ENCODE data around the gene ALG1.

DNA sequence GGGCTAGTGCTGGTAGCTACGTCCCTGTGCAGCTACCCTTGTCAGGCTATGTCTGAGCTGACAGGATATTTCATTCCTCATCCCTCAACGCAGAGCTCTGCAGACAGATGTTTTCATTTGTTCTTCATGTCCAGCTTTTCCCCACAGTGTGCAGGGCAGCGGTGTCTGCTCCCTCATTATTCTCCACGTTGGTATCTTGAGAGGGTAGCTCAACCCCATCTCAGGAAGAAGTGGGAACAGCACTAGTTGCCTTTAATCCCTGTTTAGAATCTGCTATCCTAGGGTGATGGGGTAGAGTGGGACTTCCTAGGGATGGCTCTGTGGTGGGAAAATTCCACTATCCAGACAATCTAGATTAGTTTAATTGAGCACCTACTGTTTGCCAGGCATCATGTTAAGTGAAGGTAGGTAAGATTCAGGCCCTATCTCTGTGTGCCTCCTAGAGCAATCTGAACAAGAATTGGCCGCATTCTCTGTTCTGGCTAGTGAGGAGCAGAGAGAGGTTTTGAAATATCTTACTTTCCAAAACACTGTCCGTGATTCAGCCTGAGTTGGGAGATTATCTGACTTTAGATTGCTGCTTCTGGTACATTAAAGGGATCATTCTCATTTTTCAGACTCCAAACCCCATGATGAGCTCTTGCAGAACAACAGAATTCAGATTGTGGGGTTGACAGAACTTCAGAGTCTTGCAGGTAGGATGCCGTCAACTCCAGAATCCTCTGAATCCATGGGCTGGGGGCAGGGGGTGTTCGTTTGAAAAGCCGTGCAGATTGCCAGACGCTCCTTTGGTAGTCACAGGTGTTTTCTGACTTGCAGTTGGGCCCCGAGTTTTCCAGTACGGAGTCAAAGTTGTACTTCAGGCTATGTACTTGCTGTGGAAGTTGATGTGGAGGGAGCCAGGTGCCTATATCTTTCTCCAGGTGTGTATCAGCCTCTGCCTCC is 963 bp downstream of the ALG1 start:
- TF ChIP-seq, protein P1, sequence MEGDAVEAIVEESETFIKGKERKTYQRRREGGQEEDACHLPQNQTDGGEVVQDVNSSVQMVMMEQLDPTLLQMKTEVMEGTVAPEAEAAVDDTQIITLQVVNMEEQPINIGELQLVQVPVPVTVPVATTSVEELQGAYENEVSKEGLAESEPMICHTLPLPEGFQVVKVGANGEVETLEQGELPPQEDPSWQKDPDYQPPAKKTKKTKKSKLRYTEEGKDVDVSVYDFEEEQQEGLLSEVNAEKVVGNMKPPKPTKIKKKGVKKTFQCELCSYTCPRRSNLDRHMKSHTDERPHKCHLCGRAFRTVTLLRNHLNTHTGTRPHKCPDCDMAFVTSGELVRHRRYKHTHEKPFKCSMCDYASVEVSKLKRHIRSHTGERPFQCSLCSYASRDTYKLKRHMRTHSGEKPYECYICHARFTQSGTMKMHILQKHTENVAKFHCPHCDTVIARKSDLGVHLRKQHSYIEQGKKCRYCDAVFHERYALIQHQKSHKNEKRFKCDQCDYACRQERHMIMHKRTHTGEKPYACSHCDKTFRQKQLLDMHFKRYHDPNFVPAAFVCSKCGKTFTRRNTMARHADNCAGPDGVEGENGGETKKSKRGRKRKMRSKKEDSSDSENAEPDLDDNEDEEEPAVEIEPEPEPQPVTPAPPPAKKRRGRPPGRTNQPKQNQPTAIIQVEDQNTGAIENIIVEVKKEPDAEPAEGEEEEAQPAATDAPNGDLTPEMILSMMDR (IDR thresholded peaks at IDR 0.05; ENCODE audit: poor library complexity): no peak
- no peak for TF ChIP-seq EZH2 (IDR thresholded peaks at IDR 0.05; ENCODE audit: borderline replicate concordance)
